Stimulated activated CD8-positive, alpha-beta memory T cell treated with anti-CD3 and anti-CD28 coated beads, Interleukin-12 subunit alpha, Interleukin-12 subunit beta, amount 100 ng/mL, for 24 hours (primary cell): ENCODE results near the gene GRIK3.
"Not testable (repeated sequence)": the region's sequence is repeated elsewhere in the genome, so short reads cannot be mapped to it uniquely, and the experiment has no call there.

Source experiments
- DNase-seq: peaks from one replicate; pipeline ENCODE4 v3.0.0-alpha.2; 2020; ENCODE audit errors: extremely low read depth

GRIK3 gene

GRCh38 chr1:36941316-36941978 is 92.9 kb downstream of the GRIK3 start:
- no peak for DNase-seq

GRCh38 chr1:36938819-36939218 is 95.5 kb downstream of the GRIK3 start:
- DNase-seq, result no peak

GRCh38 chr1:36937371-36937770 is 96.9 kb downstream of the GRIK3 start:
- DNase-seq, result no peak

GRCh38 chr1:36934061-36934460 is 100.3 kb downstream of the GRIK3 start:
- DNase-seq, result no peak

GRCh38 chr1:36927826-36928225 is 106.5 kb downstream of the GRIK3 start:
- no peak for DNase-seq

- DNase-seq, result no peak
Measured at GRCh38 chr1:36925251-36925650, 109.1 kb downstream of the GRIK3 start.

GRCh38 chr1:36924282-36924811 is 110.0 kb downstream of the GRIK3 start:
- DNase-seq, result no peak

- no peak for DNase-seq
Measured at GRCh38 chr1:36922593-36923426, 111.5 kb downstream of the GRIK3 start.

- no peak for DNase-seq
Measured at GRCh38 chr1:36922071-36922470, 112.2 kb downstream of the GRIK3 start.

GRCh38 chr1:36920801-36921405 is 113.4 kb downstream of the GRIK3 start:
- DNase-seq, result no peak

GRCh38 chr1:36920371-36920770 is 113.9 kb downstream of the GRIK3 start:
- no peak for DNase-seq

GRCh38 chr1:36919491-36920145 is 114.7 kb downstream of the GRIK3 start:
- DNase-seq, result no peak

- DNase-seq, result no peak
Measured at GRCh38 chr1:36918604-36919003, 115.7 kb downstream of the GRIK3 start.

GRCh38 chr1:36916542-36916941 is 117.8 kb downstream of the GRIK3 start:
- not testable (repeated sequence) for DNase-seq

GRCh38 chr1:36913484-36914060 is 120.7 kb downstream of the GRIK3 start:
- no peak for DNase-seq

GRCh38 chr1:36913016-36913415 is 121.3 kb downstream of the GRIK3 start:
- no peak for DNase-seq

GRCh38 chr1:36912365-36912865 is 121.9 kb downstream of the GRIK3 start:
- DNase-seq, result no peak

GRCh38 chr1:36911561-36912364 is 122.6 kb downstream of the GRIK3 start:
- no peak for DNase-seq

- no peak for DNase-seq
Measured at GRCh38 chr1:36910886-36911540, 123.3 kb downstream of the GRIK3 start.
